ENCODE data around the gene FXYD3. TPM values are rescaled to one million over a fixed set of nuclear protein-coding genes. Genes with fewer than 3 reads are reported as not detected.

FXYD3 gene
- total RNA-seq, 1 donor from 2014 or later: not detected

- H3K36me3 ChIP-seq: no peaks in the 10 kb centered on the region
- H3K4me2 ChIP-seq: peak overlapping the region; percentile 85
- no peaks in the 10 kb centered on the region for H3K79me2 ChIP-seq (ENCODE audit: low read depth)
- Mint-ChIP-seq H3K4me3 (peak overlapping the region; percentile 81), H3K27me3 (ENCODE audit: insufficient read depth, low read depth) (peaks cover 60% of the 10 kb centered on the region), H3K36me3 (no peaks in the 10 kb centered on the region), H3K9me3 (no peaks in the 10 kb centered on the region), H3K27ac (no peak overlapping the region), H3K4me1 (peaks cover 21% of the 10 kb centered on the region)
- no peaks in the 10 kb centered on the region for H4K20me1 ChIP-seq (ENCODE audit: low read depth)
- no peak overlapping the region for H3K9ac ChIP-seq
- TF ChIP-seq CTCF (IDR thresholded peaks at IDR 0.05): peak; percentile 68
- peak; percentile 11 for TF ChIP-seq EZH2 (IDR thresholded peaks at IDR 0.05)
- TF ChIP-seq EZH2phosphoT487 (IDR thresholded peaks at IDR 0.05): peak; percentile 40
- H3K27me3 ChIP-seq: peaks cover 43% of the 10 kb centered on the region
- peak overlapping the region; percentile 91 for H2AFZ ChIP-seq (replicated peaks)
- H3K4me1 ChIP-seq: peaks cover 12% of the 10 kb centered on the region
- H3F3A ChIP-seq (ENCODE audit: low read depth): peaks cover 6% of the 10 kb centered on the region
- H3K27ac ChIP-seq: no peak overlapping the region
- peak overlapping the region; percentile 55 for H3K4me3 ChIP-seq
- peak; percentile 79 for DNase-seq (ENCODE audit: low spot score)
- H3K9me3 ChIP-seq (ENCODE audit: low read depth): no peaks in the 10 kb centered on the region
These were observed 38.3 kb downstream of the FXYD3 start for GRCh38 chr19:35153701-35154524.

GRCh38 chr19:35154525-35155406 lies 39.1 kb downstream of the FXYD3 start, which contains the start of gene FXYD5:
Gene FXYD5 (plus strand): TSS chr19:35154735. CDS start chr19:35155551, 816 bp downstream.
- peaks cover 21% of the 10 kb centered on the region for H3K4me1 Mint-ChIP-seq
- H3K27ac Mint-ChIP-seq: no peak within 1 kb of the TSS
- Histone ChIP-seq H3K36me3 (no peaks in the 10 kb centered on the region), H3K9me3 (ENCODE audit: low read depth) (no peaks in the 10 kb centered on the region), H3K4me3 (peak within 1 kb of the TSS; percentile 55), H4K20me1 (ENCODE audit: low read depth) (no peaks in the 10 kb centered on the region), H3F3A (ENCODE audit: low read depth) (peaks cover 6% of the 10 kb centered on the region), H3K4me1 (peaks cover 12% of the 10 kb centered on the region), H3K27me3 (peaks cover 43% of the 10 kb centered on the region), H3K27ac (no peak within 1 kb of the TSS), H3K9ac (no peak within 1 kb of the TSS), H3K79me2 (ENCODE audit: low read depth) (no peaks in the 10 kb centered on the region), H3K4me2 (peak within 1 kb of the TSS; percentile 85), H2AFZ (replicated peaks) (peak within 1 kb of the TSS; percentile 91)
- H3K36me3 Mint-ChIP-seq: no peaks in the 10 kb centered on the region
- DNase-seq (ENCODE audit: low spot score): peak; percentile 72
- TF ChIP-seq EZH2 (IDR thresholded peaks at IDR 0.05): no peak
- TF ChIP-seq EZH2phosphoT487 (IDR thresholded peaks at IDR 0.05): no peak
- TF ChIP-seq CTCF (IDR thresholded peaks at IDR 0.05): no peak
- peaks cover 56% of the 10 kb centered on the region for H3K27me3 Mint-ChIP-seq (ENCODE audit: insufficient read depth, low read depth)
- peak within 1 kb of the TSS; percentile 81 for H3K4me3 Mint-ChIP-seq
- H3K9me3 Mint-ChIP-seq: no peaks in the 10 kb centered on the region

- TF ChIP-seq EZH2phosphoT487 (IDR thresholded peaks at IDR 0.05): no peak
- no peak for TF ChIP-seq EZH2 (IDR thresholded peaks at IDR 0.05)
- peak overlapping the region; percentile 91 for H2AFZ ChIP-seq (replicated peaks)
- Mint-ChIP-seq H3K4me1 (peaks cover 21% of the 10 kb centered on the region), H3K36me3 (no peaks in the 10 kb centered on the region), H3K27ac (no peak overlapping the region), H3K4me3 (peak overlapping the region; percentile 81), H3K27me3 (ENCODE audit: insufficient read depth, low read depth) (peaks cover 55% of the 10 kb centered on the region), H3K9me3 (no peaks in the 10 kb centered on the region)
- peaks cover 12% of the 10 kb centered on the region for H3K4me1 ChIP-seq
- no peaks in the 10 kb centered on the region for H3K79me2 ChIP-seq (ENCODE audit: low read depth)
- peak overlapping the region; percentile 55 for H3K4me3 ChIP-seq
- no peak for DNase-seq (ENCODE audit: low spot score)
- no peak overlapping the region for H3K27ac ChIP-seq
- H3K27me3 ChIP-seq: peaks cover 43% of the 10 kb centered on the region
- H3K9me3 ChIP-seq (ENCODE audit: low read depth): no peaks in the 10 kb centered on the region
- H3K4me2 ChIP-seq: peak overlapping the region; percentile 85
- no peaks in the 10 kb centered on the region for H4K20me1 ChIP-seq (ENCODE audit: low read depth)
- no peaks in the 10 kb centered on the region for H3K36me3 ChIP-seq
- peaks cover 6% of the 10 kb centered on the region for H3F3A ChIP-seq (ENCODE audit: low read depth)
- no peak overlapping the region for H3K9ac ChIP-seq
These were observed 39.8 kb downstream of the FXYD3 start for GRCh38 chr19:35155441-35155840.
